Measurements from ENCODE around the gene ANAPC16.

DNA sequence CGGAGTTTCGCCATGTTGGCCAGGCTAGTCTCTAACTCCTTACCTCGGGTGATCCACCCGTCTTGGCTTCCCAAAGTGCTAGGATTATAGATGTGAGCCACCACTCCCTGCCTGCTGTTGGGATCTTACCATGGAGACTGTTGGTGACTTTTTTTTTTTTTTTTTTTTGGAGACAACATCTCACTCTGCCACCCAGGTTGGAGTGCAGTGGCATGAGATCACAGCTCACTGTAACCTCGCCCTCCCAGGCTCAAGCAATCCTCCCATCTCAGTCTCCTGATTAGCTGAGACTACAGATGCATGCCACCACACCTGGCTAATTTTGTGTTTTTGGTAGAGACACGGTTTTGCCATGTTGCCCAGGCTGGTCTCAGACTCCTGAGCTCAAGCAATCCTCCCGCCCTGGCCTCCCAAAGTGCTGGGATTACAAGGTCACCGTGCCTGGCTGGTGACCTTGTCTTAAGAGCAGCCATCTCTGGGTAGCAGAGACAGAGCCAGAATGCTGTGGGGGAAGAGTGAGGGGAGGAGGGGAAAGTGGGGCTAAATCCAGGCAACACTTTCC lies 26.0 kb downstream of the ANAPC16 start:
- TF ChIP-seq, protein P1, sequence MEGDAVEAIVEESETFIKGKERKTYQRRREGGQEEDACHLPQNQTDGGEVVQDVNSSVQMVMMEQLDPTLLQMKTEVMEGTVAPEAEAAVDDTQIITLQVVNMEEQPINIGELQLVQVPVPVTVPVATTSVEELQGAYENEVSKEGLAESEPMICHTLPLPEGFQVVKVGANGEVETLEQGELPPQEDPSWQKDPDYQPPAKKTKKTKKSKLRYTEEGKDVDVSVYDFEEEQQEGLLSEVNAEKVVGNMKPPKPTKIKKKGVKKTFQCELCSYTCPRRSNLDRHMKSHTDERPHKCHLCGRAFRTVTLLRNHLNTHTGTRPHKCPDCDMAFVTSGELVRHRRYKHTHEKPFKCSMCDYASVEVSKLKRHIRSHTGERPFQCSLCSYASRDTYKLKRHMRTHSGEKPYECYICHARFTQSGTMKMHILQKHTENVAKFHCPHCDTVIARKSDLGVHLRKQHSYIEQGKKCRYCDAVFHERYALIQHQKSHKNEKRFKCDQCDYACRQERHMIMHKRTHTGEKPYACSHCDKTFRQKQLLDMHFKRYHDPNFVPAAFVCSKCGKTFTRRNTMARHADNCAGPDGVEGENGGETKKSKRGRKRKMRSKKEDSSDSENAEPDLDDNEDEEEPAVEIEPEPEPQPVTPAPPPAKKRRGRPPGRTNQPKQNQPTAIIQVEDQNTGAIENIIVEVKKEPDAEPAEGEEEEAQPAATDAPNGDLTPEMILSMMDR (IDR thresholded peaks at IDR 0.05), result no peak
- no peak for TF ChIP-seq POLR2A (IDR thresholded peaks at IDR 0.05)
